ENCODE measurements around the gene SLC7A14. TPM values are rescaled to one million over a fixed set of nuclear protein-coding genes. Genes with fewer than 3 reads are reported as not detected.
A peak's percentile ranks its signal among the peaks of the same experiment; 100 is the strongest.

Gene SLC7A14
- total and polyA plus RNA-seq, 2 of the 4 experiments (the other 2 are of a cell fraction) = 2.7 to 6.8 TPM

DNA sequence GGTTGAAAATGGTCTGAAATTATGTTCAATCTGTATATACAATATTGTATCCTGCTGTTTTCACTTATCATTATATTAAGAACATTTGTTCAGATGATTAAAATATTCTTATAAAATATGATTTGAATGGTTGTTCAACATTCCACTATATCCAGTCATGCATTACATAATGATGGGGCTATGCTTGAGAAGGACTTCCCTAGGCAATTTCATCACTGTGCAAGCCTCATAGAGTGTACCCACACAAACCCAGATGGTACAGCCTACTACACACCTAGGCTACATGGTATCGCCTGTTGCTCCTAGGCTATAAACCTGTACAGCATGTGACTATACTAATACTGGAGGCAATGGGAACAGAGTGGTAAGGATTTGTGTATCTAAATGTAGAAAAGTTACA, 30.5 kb downstream of the SLC7A14 start:
- Histone ChIP-seq H2BK20ac (ENCODE audit: low read depth, low read length) (no peak overlapping the region), H2AFZ (replicated peaks; ENCODE audit: low read length, poor library complexity) (no peak overlapping the region), H3K27me3 (ENCODE audit: control insufficient read depth, insufficient read depth, low read length) (no peaks in the 10 kb centered on the region), H3K79me1 (ENCODE audit: low read depth in 1 of 2, low read length in 2 of 2) (no peaks in the 10 kb centered on the region), H3K18ac (ENCODE audit: low read depth, low read length) (no peak overlapping the region), H4K8ac (ENCODE audit: low read depth in 2 of 2, low read length in 2 of 2) (no peak overlapping the region), H3K56ac (ENCODE audit: extremely low read depth, insufficient read depth, low read length) (no peak overlapping the region), H4K91ac (ENCODE audit: insufficient read depth, low read depth, low read length) (no peak overlapping the region), H3K4me1 (ENCODE audit: control insufficient read depth, insufficient read depth, low read length) (no peaks in the 10 kb centered on the region), H2BK120ac (ENCODE audit: low read depth, low read length) (peak overlapping the region; percentile 35; the same call in 1 of the 2 replicates), H4K20me1 (ENCODE audit: insufficient read depth, low read length) (no peaks in the 10 kb centered on the region), H3K14ac (replicated peaks; ENCODE audit: low read depth, low read length) (no peak overlapping the region), H2AK9ac (replicated peaks; ENCODE audit: low read depth, low read length, poor library complexity) (no peak overlapping the region), H4K5ac (ENCODE audit: low read depth, low read length) (no peak overlapping the region), H3K27ac (ENCODE audit: insufficient read depth, low read length) (no peak overlapping the region), H3K9ac (ENCODE audit: low read depth, low read length) (no peak overlapping the region), H3K4me3 (ENCODE audit: insufficient read depth, low read depth, low read length) (no peak overlapping the region), H3K9me1 (ENCODE audit: insufficient read depth, low read length) (peaks cover 2% of the 10 kb centered on the region; the same call in 1 of the 2 replicates), H3K9me3 (ENCODE audit: control insufficient read depth, insufficient read depth, low read length) (no peaks in the 10 kb centered on the region), H3K4me2 (ENCODE audit: low read depth, low read length) (no peak overlapping the region), H2AK5ac (ENCODE audit: low read depth, low read length) (no peak overlapping the region), H3K36me3 (ENCODE audit: control insufficient read depth, insufficient read depth, low read length) (no peaks in the 10 kb centered on the region), H2BK5ac (ENCODE audit: low read depth, low read length, poor library complexity, severe bottlenecking) (no peak overlapping the region), H3K4ac (ENCODE audit: low read depth, low read length) (no peak overlapping the region), H2BK15ac (ENCODE audit: low read depth, low read length) (no peak overlapping the region), H3K23ac (ENCODE audit: low read depth, low read length) (no peak overlapping the region)
- POLR2A ChIA-PET (ENCODE audit: unreplicated experiment) = no interaction called here
- WGBS, 2 experiments (ENCODE audit: extremely low coverage in 2 of 2, insufficient read length in 1 of 2) = no CpG with 5 or more reads among the region's 1 CpG
- in situ Hi-C loops (cut with MboI; ENCODE audit: low sequenced_read_pairs) (no loop called here), dilution Hi-C loops (cut with HindIII; ENCODE audit: low sequenced_read_pairs, unreplicated experiment) (no loop called here), intact Hi-C loops (cut with micrococcal nuclease) (no loop called here)
- BruUV-seq (replicated peaks) = no TSS peak
- DNase-seq = peak; percentile 68
- peak; percentile 68 for TF ChIP-seq CEBPB (IDR thresholded peaks at IDR 0.05; ENCODE audit: low read depth, low read length)
- TF ChIP-seq NFE2L2 (IDR thresholded peaks at IDR 0.05; ENCODE audit: low read depth, low read length) = no peak
- no peak for TF ChIP-seq POLR2A (IDR thresholded peaks at IDR 0.05; ENCODE audit: low read depth, low read length)
- peak; percentile 51 for ATAC-seq (ENCODE audit: low read depth)
- CTCF ChIA-PET = no interaction called here

All from IMR-90 (cell line).